GM12874 (cell line): ENCODE measurements around the gene TMSB4X.

ENCODE experiments used
- TF ChIP-seq, protein P1 (sequence below): IDR thresholded peaks from 2 replicates; pipeline ENCODE4 v1.5.1; 2011; ENCODE audit warnings: low read depth, mild to moderate bottlenecking, control low read depth, low read length, moderate library complexity; ENCODE audit not compliant: insufficient read depth

The TMSB4X gene

DNA sequence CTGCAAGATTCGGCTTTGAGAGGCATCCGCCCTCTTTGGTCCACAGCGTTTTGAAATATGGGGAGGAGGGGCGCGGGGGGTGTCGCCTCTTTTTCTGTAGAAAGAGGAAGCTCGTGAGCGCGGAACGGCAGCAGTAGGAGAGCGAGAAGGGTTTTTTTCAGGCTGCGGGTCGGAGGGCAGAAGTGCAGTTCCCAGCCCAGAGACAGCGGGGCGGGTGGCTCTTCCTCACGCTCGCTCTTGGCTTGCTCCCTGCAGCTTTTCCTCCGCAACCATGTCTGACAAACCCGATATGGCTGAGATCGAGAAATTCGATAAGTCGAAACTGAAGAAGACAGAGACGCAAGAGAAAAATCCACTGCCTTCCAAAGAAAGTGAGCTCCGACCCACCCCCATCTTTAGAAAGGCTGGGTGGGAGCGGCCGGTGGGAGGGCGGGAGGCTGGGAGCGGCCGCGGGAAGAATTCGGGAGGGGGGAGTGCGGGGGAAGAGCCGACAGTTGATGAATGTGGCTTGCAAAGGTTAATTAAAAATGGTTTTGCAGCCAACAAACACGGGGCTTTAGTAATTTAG is 1.2 kb downstream of the TMSB4X start:
- TF ChIP-seq, protein P1, sequence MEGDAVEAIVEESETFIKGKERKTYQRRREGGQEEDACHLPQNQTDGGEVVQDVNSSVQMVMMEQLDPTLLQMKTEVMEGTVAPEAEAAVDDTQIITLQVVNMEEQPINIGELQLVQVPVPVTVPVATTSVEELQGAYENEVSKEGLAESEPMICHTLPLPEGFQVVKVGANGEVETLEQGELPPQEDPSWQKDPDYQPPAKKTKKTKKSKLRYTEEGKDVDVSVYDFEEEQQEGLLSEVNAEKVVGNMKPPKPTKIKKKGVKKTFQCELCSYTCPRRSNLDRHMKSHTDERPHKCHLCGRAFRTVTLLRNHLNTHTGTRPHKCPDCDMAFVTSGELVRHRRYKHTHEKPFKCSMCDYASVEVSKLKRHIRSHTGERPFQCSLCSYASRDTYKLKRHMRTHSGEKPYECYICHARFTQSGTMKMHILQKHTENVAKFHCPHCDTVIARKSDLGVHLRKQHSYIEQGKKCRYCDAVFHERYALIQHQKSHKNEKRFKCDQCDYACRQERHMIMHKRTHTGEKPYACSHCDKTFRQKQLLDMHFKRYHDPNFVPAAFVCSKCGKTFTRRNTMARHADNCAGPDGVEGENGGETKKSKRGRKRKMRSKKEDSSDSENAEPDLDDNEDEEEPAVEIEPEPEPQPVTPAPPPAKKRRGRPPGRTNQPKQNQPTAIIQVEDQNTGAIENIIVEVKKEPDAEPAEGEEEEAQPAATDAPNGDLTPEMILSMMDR = no peak

DNA sequence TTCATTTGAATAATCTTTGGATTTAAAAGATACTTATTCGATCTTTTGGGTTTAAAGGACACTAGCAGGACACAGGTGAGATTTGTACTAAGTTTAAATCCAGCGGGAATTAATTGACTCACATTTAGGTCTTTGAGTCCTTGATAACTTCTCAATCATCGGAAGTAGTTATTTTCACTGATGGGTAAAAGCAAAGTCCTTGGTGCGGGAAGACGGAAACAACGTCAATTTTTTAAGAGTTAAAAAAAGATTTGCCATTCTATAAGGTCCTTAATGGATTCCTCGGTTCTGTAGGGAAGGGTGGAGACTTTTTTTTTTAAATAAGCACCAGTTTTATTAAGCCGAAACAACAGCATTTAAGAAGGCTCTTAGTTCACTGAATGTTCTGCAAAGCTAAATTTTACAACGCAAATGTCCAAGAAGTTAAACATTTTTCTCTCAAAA is 2.9 kb downstream of the TMSB4X start:
- TF ChIP-seq, protein P1 = no peak

DNA sequence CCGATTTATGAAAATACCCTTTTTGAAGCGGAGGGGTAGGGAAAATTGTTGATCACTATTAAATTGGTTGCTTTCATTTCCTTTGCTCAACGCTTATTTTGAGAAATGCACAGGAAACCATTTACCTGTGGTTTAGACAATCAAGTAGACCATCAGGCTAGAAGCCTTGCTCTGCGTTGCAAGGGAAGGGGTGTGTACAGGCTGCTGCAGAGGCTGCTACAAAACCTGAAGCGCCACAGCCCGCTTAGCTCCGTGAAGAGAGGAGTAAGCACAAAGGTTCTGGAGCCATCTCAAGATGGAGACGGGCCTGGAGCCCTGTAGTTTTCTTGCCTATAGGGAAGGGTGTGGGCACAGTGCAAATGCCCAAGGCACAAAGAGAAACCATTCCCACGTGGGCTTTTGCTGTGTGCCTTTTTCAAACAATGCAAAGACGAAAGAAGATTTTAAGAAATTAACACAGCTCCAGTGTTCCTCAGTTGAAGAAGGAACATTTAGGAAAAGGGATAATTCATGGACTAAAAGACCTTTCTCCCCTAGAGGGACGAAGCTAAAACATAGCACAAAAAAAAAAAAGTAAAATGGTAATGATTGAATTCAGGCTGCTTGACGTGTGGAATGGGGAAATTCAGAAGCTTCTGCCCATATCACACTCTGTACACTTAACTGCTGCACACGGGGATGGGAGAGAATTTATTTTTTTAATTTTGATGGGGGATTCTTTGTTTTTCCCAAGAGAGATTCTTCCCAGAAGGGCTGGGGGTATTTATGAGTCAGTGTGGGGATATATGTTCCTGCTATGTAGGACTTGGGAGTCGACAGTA is 3.5 kb downstream of the TMSB4X start:
- TF ChIP-seq, protein P1 = no peak

DNA sequence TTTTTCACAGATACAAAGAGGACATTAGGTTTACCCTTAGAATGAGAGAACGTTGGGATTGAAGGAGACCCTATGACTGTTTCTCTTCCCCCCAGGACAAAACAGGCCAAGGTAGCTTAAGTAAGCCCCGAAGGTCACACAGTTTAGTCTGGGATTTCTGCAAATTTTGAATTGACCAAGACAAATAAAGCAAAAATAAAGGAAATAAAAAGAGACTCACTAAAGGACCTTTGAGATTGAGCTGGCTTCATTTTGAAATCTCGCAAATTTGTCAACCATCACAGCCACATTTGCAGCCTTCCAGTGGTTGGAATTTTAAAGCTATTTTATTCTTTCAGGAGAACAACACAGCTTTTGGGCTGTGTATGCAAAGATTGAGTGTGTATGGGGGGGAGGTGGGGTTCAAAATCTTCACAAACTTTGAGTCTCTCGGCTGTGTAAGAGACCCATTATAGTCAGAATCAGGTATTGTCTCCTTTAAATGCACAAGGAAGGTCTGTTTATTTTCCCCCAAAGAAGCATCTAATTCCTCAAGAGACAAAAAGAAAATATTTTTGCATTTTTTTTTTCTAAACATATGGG is 4.2 kb downstream of the TMSB4X start:
- TF ChIP-seq, protein P1 = no peak

DNA sequence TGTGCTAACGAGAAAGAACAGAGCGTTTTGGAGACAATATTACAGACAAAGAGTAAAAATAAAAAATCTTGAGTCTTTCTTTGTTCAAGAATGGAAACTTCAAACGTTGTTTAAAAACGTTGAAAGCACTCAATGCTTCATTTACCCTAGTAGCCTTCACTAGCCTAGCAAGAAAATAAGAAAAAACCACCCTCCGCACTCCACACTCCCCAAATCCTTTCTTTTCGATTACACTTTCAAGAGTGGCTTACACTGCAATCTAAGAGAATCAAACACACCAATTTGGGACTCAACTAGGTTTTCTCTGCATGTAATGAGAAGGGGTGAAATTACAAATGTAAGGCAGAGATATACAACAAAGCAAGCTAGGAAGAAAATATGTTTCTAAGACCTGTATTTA is 4.7 kb downstream of the TMSB4X start:
- TF ChIP-seq, protein P1 = no peak

DNA sequence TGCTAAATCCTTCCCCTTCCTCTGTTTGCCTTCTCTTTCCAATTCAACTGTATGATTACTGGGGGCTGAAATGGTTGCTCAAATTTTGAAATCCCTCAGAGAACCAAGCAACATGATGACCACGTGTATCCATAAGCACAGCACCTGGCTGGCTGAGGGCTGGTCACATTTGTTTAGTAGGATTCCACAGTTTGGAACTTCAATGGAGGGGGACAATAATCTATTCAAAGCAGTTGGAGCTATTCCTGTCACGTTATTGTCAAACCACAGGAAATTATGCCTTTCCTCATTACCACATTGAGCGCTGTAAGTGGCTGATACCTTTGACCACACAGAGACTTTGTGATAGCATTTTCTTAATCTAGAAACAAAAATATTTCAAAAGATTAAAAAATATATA is 7.0 kb downstream of the TMSB4X start:
- TF ChIP-seq, protein P1 = no peak

DNA sequence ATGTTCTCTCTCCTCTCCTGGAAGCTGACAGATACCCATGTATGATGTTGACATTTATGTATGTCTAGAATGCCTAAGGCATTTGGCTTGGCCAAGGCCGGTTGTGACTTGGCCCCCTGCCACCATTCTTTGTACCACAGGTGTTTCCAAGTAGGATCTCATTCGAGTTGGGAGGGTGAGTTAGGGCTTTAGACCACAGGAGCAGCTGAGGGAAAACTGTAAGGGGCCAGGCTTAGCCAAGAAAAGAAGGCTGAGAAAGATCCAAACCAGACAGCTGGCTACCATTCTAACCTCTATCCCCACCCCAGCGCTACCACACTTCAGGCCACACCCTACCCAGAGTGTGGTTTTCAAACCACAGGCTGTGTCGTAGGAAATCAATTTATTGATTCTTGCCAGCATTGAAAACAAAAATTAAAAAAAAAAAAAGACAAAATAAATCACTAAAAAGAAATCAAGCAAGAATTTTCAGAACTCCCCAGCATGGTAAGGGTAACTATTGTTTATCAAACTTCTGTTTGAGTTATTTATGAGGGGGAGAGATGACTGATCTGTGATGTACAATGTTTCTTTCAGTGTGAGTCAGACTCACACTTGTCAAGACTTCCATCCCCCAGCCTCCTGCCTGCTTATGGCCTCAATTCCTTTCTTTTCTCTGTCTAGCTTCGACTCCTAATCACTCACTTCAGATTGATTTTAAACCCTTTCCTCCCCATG is 9.9 kb downstream of the TMSB4X start:
- TF ChIP-seq, protein P1 = no peak
